A549 (cell line): ENCODE measurements around the gene CELF2.

Source experiments
- EP300 ChIP-seq, 2 experiments: fragments of >200 bp; sonication (Bioruptor Twin); formaldehyde crosslinking; IDR thresholded peaks; 2 replicates in 1 of 2; 3 replicates in 1 of 2; pipeline ENCODE4 v1.6.1; 2016 to 2017
- TFCP2L1 ChIP-seq: fragments of 250-450 bp; sonication (Bioruptor Pico); IDR thresholded peaks from 2 replicates; pipeline ENCODE4 v1.5.0; 2021; ENCODE audit warnings: mild to moderate bottlenecking

DNA sequence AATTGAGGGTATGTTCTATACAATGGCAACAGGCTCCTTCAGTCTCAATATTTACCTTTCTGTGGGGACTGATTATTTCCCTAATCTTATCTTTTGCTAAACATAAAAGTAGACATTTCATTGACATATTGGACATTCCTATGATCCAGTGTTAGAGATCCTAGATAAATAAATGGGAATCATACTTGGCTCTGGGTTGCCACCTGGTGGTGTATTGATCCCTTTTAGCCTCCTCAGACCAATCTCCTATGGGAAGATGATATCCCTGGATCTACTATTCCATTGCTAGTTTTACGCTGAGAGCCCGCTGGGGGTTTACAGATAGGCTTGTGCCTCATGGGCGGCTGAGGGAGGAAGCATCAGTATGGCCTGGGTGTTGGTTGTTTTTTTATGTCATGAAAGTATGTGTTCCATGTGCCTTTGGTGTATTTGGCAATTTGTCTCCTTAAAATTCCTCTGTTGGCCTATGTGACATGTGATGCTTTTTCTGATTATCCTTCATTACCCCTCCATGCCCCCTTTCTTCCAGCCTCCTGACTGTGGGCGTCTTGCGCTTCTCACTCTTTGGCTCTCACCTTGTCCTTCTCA is 18.8 kb downstream of the CELF2 start:
- TF ChIP-seq EP300 (IDR thresholded peaks at IDR 0.05) (no peak), TFCP2L1 (no peak)
